T-helper 2 cell treated with Interferon-gamma antibody and Interleukin-4, amounts not matched to agents 5 μg/mL and 100 μg/mL, for 36 hours (primary cell): Measurements from ENCODE around the gene ERGIC1.

Experiments
- DNase-seq: peaks from one replicate; pipeline ENCODE4 v3.0.0; 2021; ENCODE audit warnings: low spot score
- H3K27ac Mint-ChIP-seq: one replicate; pipeline ENCODE4 v1.8.0; 2021; ENCODE audit warnings: mild to moderate bottlenecking, mixed read lengths
- H3K27me3 Mint-ChIP-seq: one replicate; pipeline ENCODE4 v1.8.0; 2021; ENCODE audit warnings: low read depth, mixed read lengths
- H3K36me3 Mint-ChIP-seq: one replicate; pipeline ENCODE4 v1.8.0; 2021; ENCODE audit warnings: low read depth, mixed read lengths
- H3K4me1 Mint-ChIP-seq: one replicate; pipeline ENCODE4 v1.8.0; 2021; ENCODE audit warnings: low read depth, mixed read lengths
- H3K4me3 Mint-ChIP-seq: one replicate; pipeline ENCODE4 v1.8.0; 2022; ENCODE audit warnings: mild to moderate bottlenecking, moderate library complexity, mixed read lengths
- H3K9me3 Mint-ChIP-seq: one replicate; pipeline ENCODE4 v1.8.0; 2021; ENCODE audit warnings: mixed read lengths

Gene ERGIC1

DNA sequence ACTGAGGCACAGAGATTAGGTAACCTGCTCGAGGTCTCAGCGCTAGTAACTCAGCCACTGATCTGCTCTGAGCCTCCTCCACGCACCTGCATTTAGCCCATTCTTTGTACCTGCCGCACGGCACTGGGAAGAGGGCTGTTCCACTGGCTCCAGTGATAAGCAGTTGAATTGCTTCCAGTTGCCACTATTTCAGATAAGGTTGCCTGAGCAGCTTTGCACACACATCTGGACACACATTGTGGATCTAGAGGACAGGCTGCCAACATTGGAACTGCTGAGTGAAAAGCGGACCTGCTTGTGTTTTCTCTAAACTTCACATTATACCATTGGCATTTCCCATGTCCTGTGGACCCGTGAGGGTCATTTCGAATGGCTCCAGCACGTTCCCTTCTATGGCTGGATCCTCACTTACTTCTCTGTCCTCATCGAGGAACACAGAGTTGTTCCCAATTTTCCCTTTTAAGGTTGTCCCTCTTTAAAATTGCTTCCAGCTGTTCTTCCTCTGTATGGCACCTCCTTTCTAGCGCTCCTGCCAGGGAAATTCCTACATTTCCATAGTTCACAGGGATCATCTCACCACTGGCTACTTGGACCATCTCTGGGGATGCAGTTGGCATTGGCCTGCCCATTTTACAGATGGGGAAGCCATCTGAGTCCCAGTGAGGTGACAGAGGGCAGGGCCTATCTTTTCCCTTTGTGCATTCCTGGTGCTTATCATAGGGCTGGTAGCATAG, 79.2 kb downstream of the ERGIC1 start:
- Mint-ChIP-seq H3K27ac (no peak overlapping the region), H3K9me3 (no peaks in the 10 kb centered on the region), H3K4me1 (no peaks in the 10 kb centered on the region), H3K4me3 (no peak overlapping the region), H3K27me3 (no peaks in the 10 kb centered on the region), H3K36me3 (peaks cover 8% of the 10 kb centered on the region)
- DNase-seq, result no peak

DNA sequence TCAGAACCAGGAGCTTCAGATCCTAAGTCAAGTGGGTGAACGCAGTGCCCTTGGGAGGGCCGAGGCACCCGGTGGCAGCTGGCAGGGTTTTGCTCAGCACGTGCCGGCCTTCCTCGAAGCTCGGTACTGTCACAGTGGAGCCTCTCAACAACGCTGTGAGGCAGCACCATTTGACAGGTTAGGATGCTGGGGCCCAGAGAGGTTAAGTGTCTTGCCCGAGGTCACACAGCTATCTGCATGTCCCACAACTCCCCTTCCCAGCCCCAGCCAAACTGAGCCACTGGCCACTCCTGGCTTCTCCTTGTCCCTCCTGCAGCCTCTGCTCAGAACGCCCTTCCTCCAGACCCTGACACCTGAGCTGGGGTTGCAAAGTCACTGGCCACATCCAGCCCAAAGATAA, 81.5 kb downstream of the ERGIC1 start:
- no peak for DNase-seq
- Mint-ChIP-seq H3K4me1 (no peaks in the 10 kb centered on the region), H3K27me3 (no peaks in the 10 kb centered on the region), H3K9me3 (no peaks in the 10 kb centered on the region), H3K27ac (no peak overlapping the region), H3K4me3 (no peak overlapping the region), H3K36me3 (peaks cover 8% of the 10 kb centered on the region)

GRCh38 chr5:172918421-172919371, 84.6 kb downstream of the ERGIC1 start:
- no peak overlapping the region for H3K27ac Mint-ChIP-seq
- no peaks in the 10 kb centered on the region for H3K27me3 Mint-ChIP-seq
- no peaks in the 10 kb centered on the region for H3K9me3 Mint-ChIP-seq
- DNase-seq, result no peak
- H3K4me3 Mint-ChIP-seq, result no peak overlapping the region
- no peaks in the 10 kb centered on the region for H3K4me1 Mint-ChIP-seq
- H3K36me3 Mint-ChIP-seq, result peaks cover 6% of the 10 kb centered on the region

DNA sequence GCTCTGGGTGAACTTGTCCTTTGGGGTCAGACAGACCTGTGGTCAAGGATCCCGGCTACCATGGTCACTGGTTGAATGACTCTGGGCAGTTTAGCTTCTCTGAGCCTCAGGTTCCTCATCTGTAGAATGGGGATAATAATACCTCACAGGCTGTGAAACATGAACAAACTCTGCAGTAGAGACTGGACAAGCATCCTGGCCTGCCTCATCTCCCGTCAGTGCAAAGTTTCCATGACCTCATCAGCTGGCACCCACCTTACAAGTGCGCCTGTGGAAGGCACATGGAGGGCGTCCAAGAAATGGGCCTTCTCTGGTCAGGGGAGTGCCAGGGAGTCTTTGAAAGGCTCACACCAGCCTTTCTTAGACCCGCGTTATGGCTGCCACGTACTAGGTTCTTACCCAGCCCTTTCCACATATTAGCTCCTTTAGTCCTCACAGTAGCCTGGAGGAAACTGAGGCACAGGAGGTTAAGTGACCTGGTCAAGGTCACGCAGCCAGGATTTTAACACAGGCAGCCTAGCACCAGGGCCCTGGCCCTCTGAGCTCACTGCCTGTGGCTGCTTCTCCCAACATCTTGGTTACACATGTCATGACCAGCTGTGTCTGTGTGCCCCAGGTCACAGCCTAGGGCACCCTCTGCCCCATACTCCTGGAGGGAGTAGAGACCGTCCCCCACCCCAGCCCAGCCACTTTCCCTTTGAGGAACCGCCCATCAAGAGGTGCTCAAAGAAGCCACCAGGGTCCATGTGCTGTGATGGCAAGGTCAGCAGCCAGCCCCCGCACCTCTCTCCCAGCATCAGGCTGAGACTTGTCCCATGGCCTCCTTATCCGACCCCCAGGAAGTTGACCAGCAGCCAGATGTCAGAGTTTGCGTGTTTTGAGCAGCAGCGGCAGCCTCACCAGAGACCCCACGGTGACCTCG, 85.7 kb downstream of the ERGIC1 start:
- H3K27ac Mint-ChIP-seq, result no peak overlapping the region
- no peaks in the 10 kb centered on the region for H3K27me3 Mint-ChIP-seq
- DNase-seq, result no peak
- no peaks in the 10 kb centered on the region for H3K9me3 Mint-ChIP-seq
- no peak overlapping the region for H3K4me3 Mint-ChIP-seq
- no peaks in the 10 kb centered on the region for H3K4me1 Mint-ChIP-seq
- H3K36me3 Mint-ChIP-seq, result peaks cover 6% of the 10 kb centered on the region

DNA sequence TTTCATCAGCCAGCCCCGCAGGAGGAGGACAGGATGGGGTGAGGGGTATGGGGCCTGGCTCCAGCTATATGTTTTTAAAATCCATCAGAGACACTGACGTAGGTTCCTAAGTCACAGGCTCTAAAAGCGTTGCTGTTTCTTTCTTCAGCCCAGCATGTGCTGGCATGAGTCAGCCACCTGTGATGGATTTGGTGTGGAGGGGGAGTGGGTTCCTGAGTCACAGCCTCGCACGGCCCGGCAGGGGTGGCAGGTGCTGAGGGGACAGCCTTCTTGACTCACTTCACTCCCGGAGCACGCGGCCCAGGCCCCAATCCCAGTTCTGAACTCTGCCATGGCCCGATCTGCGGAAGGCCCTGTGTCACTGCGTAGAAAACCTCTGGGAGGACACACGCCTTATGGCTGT, 86.4 kb downstream of the ERGIC1 start:
- Mint-ChIP-seq H3K27me3 (no peaks in the 10 kb centered on the region), H3K4me3 (no peak overlapping the region), H3K4me1 (no peaks in the 10 kb centered on the region), H3K9me3 (no peaks in the 10 kb centered on the region), H3K36me3 (peaks cover 6% of the 10 kb centered on the region), H3K27ac (no peak overlapping the region)
- DNase-seq, result no peak

DNA sequence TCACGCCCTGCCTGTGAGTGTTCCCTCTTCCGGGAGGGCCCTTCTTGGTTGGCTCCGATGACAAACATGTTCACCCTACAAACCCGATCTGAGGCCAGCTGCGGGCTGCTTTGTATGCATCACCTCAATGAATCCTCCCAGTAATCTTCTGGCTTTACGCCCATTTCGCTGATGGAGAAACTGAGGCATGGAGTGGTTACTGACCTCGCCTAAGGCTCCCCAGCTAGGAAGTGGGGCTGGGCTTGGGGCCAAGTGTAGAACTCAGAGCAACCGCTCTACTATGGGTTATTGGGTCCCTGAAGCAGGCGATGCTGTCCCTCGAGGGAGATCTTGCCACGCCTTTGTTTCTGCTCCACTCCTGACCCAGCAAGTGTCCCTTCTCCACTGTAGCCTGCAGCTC, 86.9 kb downstream of the ERGIC1 start:
- Mint-ChIP-seq H3K9me3 (no peaks in the 10 kb centered on the region), H3K36me3 (peaks cover 2% of the 10 kb centered on the region), H3K27ac (no peak overlapping the region), H3K27me3 (no peaks in the 10 kb centered on the region), H3K4me1 (no peaks in the 10 kb centered on the region), H3K4me3 (no peak overlapping the region)
- no peak for DNase-seq

GRCh38 chr5:172921906-172922305, 87.9 kb downstream of the ERGIC1 start:
- peaks cover 1% of the 10 kb centered on the region for H3K36me3 Mint-ChIP-seq
- no peak overlapping the region for H3K27ac Mint-ChIP-seq
- no peaks in the 10 kb centered on the region for H3K9me3 Mint-ChIP-seq
- no peak overlapping the region for H3K4me3 Mint-ChIP-seq
- H3K4me1 Mint-ChIP-seq, result no peaks in the 10 kb centered on the region
- DNase-seq, result no peak
- no peaks in the 10 kb centered on the region for H3K27me3 Mint-ChIP-seq

DNA sequence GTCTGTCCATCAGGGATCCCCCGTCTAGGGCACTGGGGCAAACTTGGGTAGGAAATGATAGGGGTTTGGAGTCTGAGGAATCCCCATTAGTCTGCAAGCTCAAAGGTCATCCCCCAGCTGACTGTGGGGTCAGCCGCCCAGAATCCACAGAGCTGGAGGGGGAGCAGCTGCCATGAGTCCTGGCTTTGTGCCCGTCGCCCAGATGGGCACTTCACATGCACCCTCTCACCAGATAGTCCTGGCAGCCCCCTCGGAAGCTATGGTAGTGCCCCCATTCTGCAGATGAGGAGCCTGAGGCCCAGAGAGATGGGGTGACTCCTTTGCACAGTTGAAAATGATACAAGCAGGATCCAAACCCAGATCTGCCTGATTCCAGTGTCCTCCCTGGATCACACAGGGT, 89.5 kb downstream of the ERGIC1 start:
- no peaks in the 10 kb centered on the region for H3K4me1 Mint-ChIP-seq

DNA sequence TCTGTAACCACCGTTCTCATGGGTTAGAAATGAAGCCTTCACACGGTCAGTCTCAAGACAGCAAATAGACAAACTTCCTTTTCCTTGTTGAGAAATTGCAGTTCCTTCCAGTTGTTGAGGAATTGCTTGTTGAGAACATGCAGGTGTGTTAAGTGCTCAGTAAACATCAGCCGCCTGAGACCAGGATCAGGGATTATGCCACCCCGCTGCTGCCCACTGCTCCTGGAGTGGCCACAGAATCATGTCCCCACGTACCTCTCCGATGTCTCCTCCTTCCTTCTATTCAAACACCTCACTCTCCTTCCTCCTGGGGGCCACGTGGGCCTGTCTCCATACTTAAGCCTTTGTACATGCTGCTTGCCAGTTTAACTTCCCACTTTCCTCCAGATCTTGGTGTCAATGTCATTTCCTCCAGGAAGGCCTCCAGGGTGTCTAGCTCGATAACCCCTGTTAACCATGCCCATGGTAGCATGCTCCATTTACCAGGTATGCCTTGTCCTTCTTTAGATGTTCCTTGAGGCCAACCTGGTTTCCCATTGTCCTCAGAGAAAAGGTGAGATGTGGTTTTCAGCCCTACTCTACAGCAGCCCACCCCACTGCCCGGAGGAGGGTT, 91.4 kb downstream of the ERGIC1 start:
- Mint-ChIP-seq H3K4me3 (no peak overlapping the region), H3K27me3 (no peaks in the 10 kb centered on the region), H3K36me3 (no peaks in the 10 kb centered on the region), H3K27ac (no peak overlapping the region), H3K4me1 (no peaks in the 10 kb centered on the region), H3K9me3 (no peaks in the 10 kb centered on the region)
- DNase-seq, result no peak

More for the DNA sequence above, 89.5 kb downstream of the ERGIC1 start:
- H3K27ac Mint-ChIP-seq, result no peak overlapping the region
- no peaks in the 10 kb centered on the region for H3K9me3 Mint-ChIP-seq
- peaks cover 1% of the 10 kb centered on the region for H3K36me3 Mint-ChIP-seq
- DNase-seq, result no peak
- H3K4me3 Mint-ChIP-seq, result no peak overlapping the region
- H3K27me3 Mint-ChIP-seq, result no peaks in the 10 kb centered on the region

DNA sequence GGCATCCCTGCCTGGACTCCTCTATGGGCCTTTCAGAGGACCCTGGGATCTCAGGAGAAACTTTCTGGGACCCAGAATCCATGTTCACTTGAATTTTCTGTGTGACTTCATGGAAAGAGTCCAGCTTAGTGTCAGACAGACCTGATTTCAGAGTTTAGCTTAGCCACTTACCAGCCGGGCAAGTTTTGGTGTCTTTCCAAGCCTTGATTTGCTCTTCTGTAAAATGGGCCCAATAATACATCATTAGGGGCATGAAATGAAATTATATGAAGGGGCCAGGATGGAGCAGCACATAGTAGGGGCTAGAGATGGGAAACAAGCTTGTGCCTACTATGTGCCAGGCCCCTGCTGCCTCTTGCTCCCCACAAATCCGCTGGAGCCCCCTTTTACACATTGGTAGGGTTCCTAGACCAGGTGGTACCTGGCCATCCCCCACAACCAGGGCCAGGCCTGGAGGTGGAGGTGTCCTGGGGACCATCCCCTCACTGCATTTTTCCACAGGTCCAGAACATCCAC, 92.0 kb downstream of the ERGIC1 start:
- no peaks in the 10 kb centered on the region for H3K27me3 Mint-ChIP-seq
- no peaks in the 10 kb centered on the region for H3K9me3 Mint-ChIP-seq
- no peaks in the 10 kb centered on the region for H3K36me3 Mint-ChIP-seq

DNA sequence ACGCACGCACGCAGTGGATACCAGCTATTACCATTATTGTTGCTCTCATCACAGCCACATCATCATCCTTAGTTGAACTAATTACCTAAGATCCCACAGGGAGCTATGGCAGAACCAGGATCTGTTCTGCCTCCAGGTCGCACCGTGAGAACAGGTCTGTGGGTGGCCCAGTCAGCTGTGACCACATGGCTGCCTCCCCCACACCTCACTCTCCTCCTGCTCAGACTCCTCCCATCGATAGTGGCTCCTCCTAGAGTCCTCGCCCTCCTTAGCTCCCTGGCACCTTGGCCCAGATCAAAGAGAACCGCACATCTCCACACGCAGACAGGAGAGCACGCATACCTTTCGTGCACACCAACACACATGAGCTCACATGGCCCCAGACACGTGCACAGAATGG, 92.7 kb downstream of the ERGIC1 start:
- Mint-ChIP-seq H3K27me3 (no peaks in the 10 kb centered on the region), H3K27ac (no peak overlapping the region), H3K9me3 (no peaks in the 10 kb centered on the region), H3K36me3 (no peaks in the 10 kb centered on the region), H3K4me1 (no peaks in the 10 kb centered on the region), H3K4me3 (no peak overlapping the region)
- no peak for DNase-seq

More for the DNA sequence above, 92.0 kb downstream of the ERGIC1 start:
- Mint-ChIP-seq H3K4me1 (no peaks in the 10 kb centered on the region), H3K27ac (no peak overlapping the region), H3K4me3 (no peak overlapping the region)
- no peak for DNase-seq

- no peak overlapping the region for H3K4me3 Mint-ChIP-seq
Observed at GRCh38 chr5:172929371-172929838, 95.4 kb downstream of the ERGIC1 start.

GRCh38 chr5:172931001-172931536, 97.0 kb downstream of the ERGIC1 start:
- no peaks in the 10 kb centered on the region for H3K36me3 Mint-ChIP-seq
- H3K9me3 Mint-ChIP-seq, result no peaks in the 10 kb centered on the region
- H3K4me1 Mint-ChIP-seq, result no peaks in the 10 kb centered on the region
- DNase-seq, result no peak
- H3K27ac Mint-ChIP-seq, result no peak overlapping the region
- H3K4me3 Mint-ChIP-seq, result no peak overlapping the region
- H3K27me3 Mint-ChIP-seq, result no peaks in the 10 kb centered on the region

More at GRCh38 chr5:172929371-172929838, 95.4 kb downstream of the ERGIC1 start:
- H3K9me3 Mint-ChIP-seq, result no peaks in the 10 kb centered on the region
- no peaks in the 10 kb centered on the region for H3K36me3 Mint-ChIP-seq
- no peaks in the 10 kb centered on the region for H3K27me3 Mint-ChIP-seq
- H3K4me1 Mint-ChIP-seq, result no peaks in the 10 kb centered on the region
- H3K27ac Mint-ChIP-seq, result no peak overlapping the region
- DNase-seq, result no peak
